Measurements from ENCODE around the gene GAS7. TPM values are rescaled to one million over a fixed set of nuclear protein-coding genes. Genes with fewer than 3 reads are reported as not detected.

Gene GAS7
- total RNA-seq, 8 experiments from 2014 or later: 4.1 to 37.7 (median 9.7) TPM

GRCh38 chr17:10161386-10161785 lies 37.0 kb downstream of the GAS7 start:
- Histone ChIP-seq H3K4me1 (replicated peaks in 1 of 2) (peaks cover 12 to 13% of the 10 kb centered on the region in 2 donors), H3K4me3 (no peak overlapping the region), H3K27ac (no peak overlapping the region)
- in situ Hi-C loops (cut with MboI; ENCODE audit: low pct_unique_long_range_greater_than_20kb in 2 of 9, low sequenced_read_pairs in 9 of 9, unreplicated experiment in 9 of 9): no loop called here
- 72 to 100% (median 87%) methylated on average over 1 to 5 of the region's 5 CpGs; no CpG with 5 or more reads in 2 of the 10 experiments for WGBS, 10 experiments
- ATAC-seq (replicated peaks in 6 of 8): no peak

GRCh38 chr17:10156948-10157607 lies 41.3 kb downstream of the GAS7 start:
- ATAC-seq (replicated peaks in 6 of 8): peak in 7 of 8 experiments; percentile 42 to 97 (median 63)
- in situ Hi-C loops (cut with MboI; ENCODE audit: low pct_unique_long_range_greater_than_20kb in 2 of 9, low sequenced_read_pairs in 9 of 9, unreplicated experiment in 9 of 9): no loop called here
- Histone ChIP-seq H3K27ac (peak overlapping the region in 1 of 2 donors; percentile 43), H3K4me1 (replicated peaks in 1 of 2) (peaks cover 13 to 14% of the 10 kb centered on the region in 2 donors), H3K4me3 (no peak overlapping the region)
- 0 to 75% (median 34%) methylated on average over 1 to 7 of the region's 11 CpGs; no CpG with 5 or more reads in 1 of the 10 experiments for WGBS, 10 experiments

DNA sequence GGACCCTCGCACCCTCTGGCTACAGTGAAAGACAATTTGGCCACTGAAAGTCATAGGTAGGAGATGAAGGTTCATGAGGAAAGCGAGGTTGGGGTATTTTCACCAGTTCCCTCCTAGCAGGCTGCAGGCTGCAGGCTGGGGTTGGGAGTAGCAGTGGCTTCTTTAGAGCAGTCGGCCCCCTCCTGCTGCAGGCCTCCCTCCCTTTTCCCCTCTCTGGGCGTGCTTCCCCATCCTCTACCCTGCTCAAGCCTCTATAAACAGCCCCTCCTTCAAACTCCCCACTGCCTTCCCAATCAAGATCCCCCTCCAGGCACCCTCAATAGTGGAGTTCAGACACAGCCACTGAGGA lies 41.8 kb downstream of the GAS7 start:
- in situ Hi-C loops (cut with MboI; ENCODE audit: low pct_unique_long_range_greater_than_20kb in 2 of 9, low sequenced_read_pairs in 9 of 9, unreplicated experiment in 9 of 9): no loop called here
- peaks cover 13 to 14% of the 10 kb centered on the region in 2 donors for H3K4me1 ChIP-seq (replicated peaks in 1 of 2)
- peak in 5 of 8 experiments; percentile 10 to 67 (median 54) for ATAC-seq (replicated peaks in 6 of 8)
- H3K4me3 ChIP-seq: no peak overlapping the region
- H3K27ac ChIP-seq: peak overlapping the region in 1 of 2 donors; percentile 43
- WGBS, 10 experiments: 83 to 100% methylated on average over 1 of the region's 4 CpGs; no CpG with 5 or more reads in 8 of the 10 experiments

DNA sequence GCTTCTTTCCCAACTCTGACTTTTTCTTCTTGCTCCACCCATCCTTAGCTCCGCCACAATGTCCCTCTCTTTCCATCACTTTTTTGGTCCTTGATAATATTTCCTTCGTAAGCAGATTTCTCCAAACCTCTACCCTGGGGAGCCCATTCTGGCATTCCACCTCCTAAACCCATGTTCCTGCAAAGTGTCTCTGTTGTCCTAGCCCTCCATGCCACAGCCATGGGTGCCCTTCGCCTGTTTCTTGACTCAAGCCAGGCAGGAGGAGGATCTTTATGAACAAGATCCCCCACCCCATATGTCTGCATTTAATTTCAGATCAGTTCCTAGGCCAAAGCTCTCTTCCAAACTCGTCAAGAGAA lies 42.4 kb downstream of the GAS7 start:
- in situ Hi-C loops (cut with MboI; ENCODE audit: low pct_unique_long_range_greater_than_20kb in 2 of 9, low sequenced_read_pairs in 9 of 9, unreplicated experiment in 9 of 9): no loop called here
- Histone ChIP-seq H3K4me1 (replicated peaks in 1 of 2) (peaks cover 13 to 14% of the 10 kb centered on the region in 2 donors), H3K4me3 (no peak overlapping the region), H3K27ac (no peak overlapping the region)
- WGBS, 10 experiments: 56 to 100% (median 83%) methylated on average over 2 to 4 of the region's 4 CpGs; no CpG with 5 or more reads in 1 of the 10 experiments
- no peak for ATAC-seq (replicated peaks in 6 of 8)

- Histone ChIP-seq H3K27ac (no peak overlapping the region), H3K4me3 (no peak overlapping the region), H3K4me1 (replicated peaks in 1 of 2) (peaks cover 13 to 14% of the 10 kb centered on the region in 2 donors)
- WGBS, 10 experiments: 31 to 100% (median 83%) methylated on average over 2 to 8 of the region's 8 CpGs; no CpG with 5 or more reads in 2 of the 10 experiments
- no peak for ATAC-seq (replicated peaks in 6 of 8)
- in situ Hi-C loops (cut with MboI; ENCODE audit: low pct_unique_long_range_greater_than_20kb in 2 of 9, low sequenced_read_pairs in 9 of 9, unreplicated experiment in 9 of 9): no loop called here
Observed at GRCh38 chr17:10155371-10156076, 42.9 kb downstream of the GAS7 start.

- Histone ChIP-seq H3K27ac (no peak overlapping the region), H3K4me1 (replicated peaks in 1 of 2) (peaks cover 6 to 7% of the 10 kb centered on the region in 2 donors), H3K4me3 (no peak overlapping the region)
- in situ Hi-C loops (cut with MboI; ENCODE audit: low pct_unique_long_range_greater_than_20kb in 2 of 9, low sequenced_read_pairs in 9 of 9, unreplicated experiment in 9 of 9): no loop called here
- no peak for ATAC-seq (replicated peaks in 6 of 8)
- 52 to 100% (median 83%) methylated on average over 1 to 12 of the region's 12 CpGs; no CpG with 5 or more reads in 2 of the 10 experiments for whole genome bisulfite sequencing, 10 experiments
Observed at GRCh38 chr17:10151667-10152496, 46.5 kb downstream of the GAS7 start.

DNA sequence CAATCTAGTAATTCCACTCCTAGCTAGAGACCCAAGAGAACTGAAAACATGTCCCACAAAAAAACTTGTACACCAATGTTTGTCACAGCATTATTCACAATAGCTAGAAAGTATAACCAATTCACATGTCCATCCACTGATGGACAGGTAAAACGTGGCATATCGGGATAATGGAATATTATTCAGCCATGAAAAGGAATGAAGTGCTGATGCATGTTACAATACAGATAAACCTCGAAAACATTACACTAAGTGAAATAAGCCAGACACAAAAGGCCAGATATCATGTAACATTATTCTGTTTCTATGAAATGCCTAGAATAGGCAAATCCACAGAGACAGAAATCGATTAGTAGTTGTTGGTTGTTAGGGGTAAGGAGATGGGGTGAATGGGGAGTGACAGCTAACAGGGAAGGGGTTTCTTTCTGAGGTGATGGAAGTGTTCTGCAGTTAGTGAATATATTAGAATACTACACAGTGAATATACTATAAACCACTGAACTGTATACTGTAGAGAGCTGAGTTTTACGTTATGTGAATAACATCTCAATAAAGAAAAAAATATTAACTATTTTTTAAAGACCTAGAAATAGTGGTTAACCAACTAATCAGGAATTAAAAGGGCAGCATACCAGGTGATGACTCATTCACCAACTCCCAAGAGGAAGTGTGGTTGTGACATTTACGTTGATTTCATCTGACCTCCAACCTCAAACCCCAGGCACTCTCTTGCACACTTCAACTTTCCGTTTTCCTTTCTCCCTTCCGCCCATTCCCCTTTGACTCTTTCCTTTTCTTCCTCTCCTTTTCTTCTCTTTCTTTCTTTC lies 48.6 kb downstream of the GAS7 start:
- Histone ChIP-seq H3K4me3 (no peak overlapping the region), H3K4me1 (replicated peaks in 1 of 2) (no peaks in the 10 kb centered on the region), H3K27ac (no peak overlapping the region)
- in situ Hi-C loops (cut with MboI; ENCODE audit: low pct_unique_long_range_greater_than_20kb in 2 of 9, low sequenced_read_pairs in 9 of 9, unreplicated experiment in 9 of 9): no loop called here
- no peak for ATAC-seq (replicated peaks in 6 of 8)
- WGBS, 10 experiments: 46 to 93% (median 79%) methylated on average over 3 to 8 of the region's 8 CpGs

- no peak for ATAC-seq (replicated peaks in 6 of 8)
- H3K4me1 ChIP-seq (replicated peaks in 1 of 2): no peaks in the 10 kb centered on the region
- 50 to 100% (median 86%) methylated on average over 1 to 8 of the region's 8 CpGs for WGBS, 10 experiments
- H3K27ac ChIP-seq: no peak overlapping the region
- no peak overlapping the region for H3K4me3 ChIP-seq
- in situ Hi-C loops (cut with MboI; ENCODE audit: low pct_unique_long_range_greater_than_20kb in 2 of 9, low sequenced_read_pairs in 9 of 9, unreplicated experiment in 9 of 9): no loop called here
Observed at GRCh38 chr17:10147761-10148415, 50.5 kb downstream of the GAS7 start.

DNA sequence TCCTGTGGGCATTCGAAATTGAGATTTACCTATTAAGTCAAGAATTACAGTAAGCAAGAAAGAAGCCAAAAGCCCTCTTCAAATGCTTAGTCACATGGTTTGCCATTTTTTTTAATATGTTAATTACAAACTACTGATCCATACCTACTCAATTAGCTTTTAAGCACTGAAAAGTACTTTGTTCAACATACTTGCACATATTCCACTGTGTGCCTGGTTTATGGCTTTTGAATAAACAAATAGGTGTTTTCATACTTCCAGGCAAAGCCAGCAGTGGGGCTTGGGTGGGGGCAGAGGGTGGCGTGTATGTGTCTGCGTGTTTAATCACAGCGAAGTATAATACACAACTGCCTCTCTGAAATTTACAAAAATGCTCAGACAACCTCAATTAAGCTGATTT lies 51.4 kb downstream of the GAS7 start:
- H3K27ac ChIP-seq: no peak overlapping the region
- in situ Hi-C loops (cut with MboI; ENCODE audit: low pct_unique_long_range_greater_than_20kb in 2 of 9, low sequenced_read_pairs in 9 of 9, unreplicated experiment in 9 of 9): no loop called here
- no peak overlapping the region for H3K4me3 ChIP-seq
- H3K4me1 ChIP-seq (replicated peaks in 1 of 2): no peaks in the 10 kb centered on the region
- peak in 3 of 8 experiments; percentile 28 to 93 (median 73) for ATAC-seq (replicated peaks in 6 of 8)
- 6 to 97% (median 80%) methylated on average over 1 to 4 of the region's 4 CpGs; no CpG with 5 or more reads in 1 of the 10 experiments for WGBS, 10 experiments

DNA sequence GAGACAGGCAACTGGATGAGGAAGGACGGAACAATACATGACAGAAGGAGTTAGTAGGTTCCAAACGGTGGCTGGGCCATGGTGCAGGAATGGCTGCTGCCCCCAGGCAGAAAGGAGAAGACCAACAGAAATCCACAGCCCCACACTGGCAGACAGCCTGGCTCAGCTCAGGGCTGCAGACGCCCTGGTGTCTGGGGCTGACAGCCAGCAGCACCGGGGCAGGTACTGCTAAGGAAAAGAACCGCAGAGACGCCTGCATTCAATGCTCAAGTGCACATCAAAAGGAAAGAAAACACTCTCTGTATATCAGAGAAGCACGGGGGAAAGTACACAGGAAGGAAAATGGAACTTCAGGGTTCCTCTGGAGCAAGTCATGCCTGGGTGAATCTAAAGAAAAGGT lies 53.4 kb downstream of the GAS7 start:
- Histone ChIP-seq H3K4me3 (no peak overlapping the region), H3K27ac (no peak overlapping the region), H3K4me1 (replicated peaks in 1 of 2) (no peaks in the 10 kb centered on the region)
- 55 to 93% (median 72%) methylated on average over 1 to 7 of the region's 7 CpGs; no CpG with 5 or more reads in 3 of the 10 experiments for WGBS, 10 experiments
- ATAC-seq (replicated peaks in 6 of 8): no peak
- in situ Hi-C loops (cut with MboI; ENCODE audit: low pct_unique_long_range_greater_than_20kb in 2 of 9, low sequenced_read_pairs in 9 of 9, unreplicated experiment in 9 of 9): no loop called here

- Histone ChIP-seq H3K4me1 (replicated peaks in 1 of 2) (no peaks in the 10 kb centered on the region), H3K4me3 (no peak overlapping the region), H3K27ac (no peak overlapping the region)
- ATAC-seq (replicated peaks in 6 of 8): no peak
- WGBS, 10 experiments: 80 to 100% (median 91%) methylated on average over 1 to 6 of the region's 6 CpGs; no CpG with 5 or more reads in 2 of the 10 experiments
- in situ Hi-C loops (cut with MboI; ENCODE audit: low pct_unique_long_range_greater_than_20kb in 2 of 9, low sequenced_read_pairs in 9 of 9, unreplicated experiment in 9 of 9): no loop called here
Observed at GRCh38 chr17:10144456-10144855, 54.0 kb downstream of the GAS7 start.

- no peak overlapping the region for H3K4me3 ChIP-seq
- no peaks in the 10 kb centered on the region for H3K4me1 ChIP-seq (replicated peaks in 1 of 2)
- WGBS, 10 experiments: 90 to 100% (median 100%) methylated on average over 1 to 2 of the region's 2 CpGs; no CpG with 5 or more reads in 5 of the 10 experiments
- H3K27ac ChIP-seq: no peak overlapping the region
- in situ Hi-C loops (cut with MboI; ENCODE audit: low pct_unique_long_range_greater_than_20kb in 2 of 9, low sequenced_read_pairs in 9 of 9, unreplicated experiment in 9 of 9): no loop called here
- no peak for ATAC-seq (replicated peaks in 6 of 8)
Observed at GRCh38 chr17:10141436-10141835, 57.0 kb downstream of the GAS7 start.
